ENCODE data around the gene RNF151. TPM values are rescaled to one million over a fixed set of nuclear protein-coding genes. Genes with fewer than 3 reads are reported as not detected.
A peak's percentile ranks its signal among the peaks of the same experiment; 100 is the strongest.
"Not testable (repeated sequence)": the region's sequence is repeated elsewhere in the genome, so short reads cannot be mapped to it uniquely, and the experiment has no call there.

Gene RNF151
- total RNA-seq, 1 donor from 2014 or later = not detected

DNA sequence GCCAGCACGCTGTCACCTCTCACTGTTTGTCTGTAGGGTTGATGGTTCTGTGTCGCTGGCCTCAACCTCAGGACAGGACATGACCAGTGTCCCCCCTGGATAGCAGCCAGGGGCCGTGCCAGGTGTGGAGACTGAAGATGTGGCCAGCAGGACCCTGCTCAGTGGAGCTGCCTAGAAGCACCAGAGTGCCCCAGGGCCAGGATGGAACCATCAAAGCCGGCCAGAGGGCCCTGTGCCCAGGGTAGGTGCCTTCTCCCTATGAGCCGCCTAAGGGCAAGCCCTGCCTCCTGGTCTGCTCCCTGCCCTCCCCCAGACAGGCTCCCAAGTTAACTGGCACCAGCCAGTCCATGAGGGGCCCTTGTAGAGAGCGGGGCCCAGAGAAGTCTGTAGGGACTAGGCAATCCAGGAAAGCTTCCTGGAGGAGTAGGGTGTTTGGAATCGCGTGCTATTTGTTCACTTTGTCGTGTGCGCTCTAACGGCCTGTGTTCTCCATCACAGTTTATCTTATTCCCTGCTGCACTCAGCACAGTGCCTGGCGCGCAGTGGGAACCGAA, 7.9 kb upstream of the RNF151 start:
- Histone ChIP-seq H3K4me3 (ENCODE audit: low read length in 3 of 3) (peak overlapping the region; percentile 59 to 94 (median 63)), H3K27ac (ENCODE audit: low read depth, low read length) (peak overlapping the region; percentile 82), H3K9ac (ENCODE audit: low read depth in 1 of 3, low read length in 3 of 3) (peak overlapping the region in 2 of 3 donors; percentile 69 to 98)

GRCh38 chr16:1959269-1960039, 7.2 kb upstream of the RNF151 start, which contains the start of gene NDUFB10:
Gene NDUFB10 (plus strand): TSS chr16:1959538. CDS start chr16:1959625, 87 bp downstream.
- peak within 1 kb of the TSS; percentile 82 for H3K27ac ChIP-seq (ENCODE audit: low read depth, low read length)
- peaks cover 30 to 48% (median 35%) of the 10 kb centered on the region in 3 donors for H3K4me1 ChIP-seq (ENCODE audit: control insufficient read depth in 3 of 3, insufficient read depth in 3 of 3, low read length in 3 of 3)
- H3K9ac ChIP-seq (ENCODE audit: low read depth in 1 of 3, low read length in 3 of 3) = peak within 1 kb of the TSS; percentile 95 to 98 (median 96)
- no peaks in the 10 kb centered on the region for H3K27me3 ChIP-seq (ENCODE audit: control insufficient read depth in 3 of 3, insufficient read depth in 3 of 3, low read length in 3 of 3)
- no peaks in the 10 kb centered on the region for H3K9me3 ChIP-seq (ENCODE audit: control insufficient read depth in 3 of 3, low read length in 3 of 3)
- peaks cover 26 to 31% (median 26%) of the 10 kb centered on the region in 3 donors for H3K36me3 ChIP-seq (ENCODE audit: control insufficient read depth in 3 of 3, insufficient read depth in 3 of 3, low read length in 3 of 3)
- peak within 1 kb of the TSS; percentile 80 to 94 (median 92) for H3K4me3 ChIP-seq (ENCODE audit: low read length in 3 of 3)

More for the DNA sequence above, 7.9 kb upstream of the RNF151 start:
- peaks cover 24 to 30% (median 26%) of the 10 kb centered on the region in 3 donors for H3K36me3 ChIP-seq (ENCODE audit: control insufficient read depth in 3 of 3, insufficient read depth in 3 of 3, low read length in 3 of 3)
- peaks cover 31 to 49% (median 32%) of the 10 kb centered on the region in 3 donors for H3K4me1 ChIP-seq (ENCODE audit: control insufficient read depth in 3 of 3, insufficient read depth in 3 of 3, low read length in 3 of 3)
- no peaks in the 10 kb centered on the region for H3K27me3 ChIP-seq (ENCODE audit: control insufficient read depth in 3 of 3, insufficient read depth in 3 of 3, low read length in 3 of 3)
- H3K9me3 ChIP-seq (ENCODE audit: control insufficient read depth in 3 of 3, low read length in 3 of 3) = no peaks in the 10 kb centered on the region

DNA sequence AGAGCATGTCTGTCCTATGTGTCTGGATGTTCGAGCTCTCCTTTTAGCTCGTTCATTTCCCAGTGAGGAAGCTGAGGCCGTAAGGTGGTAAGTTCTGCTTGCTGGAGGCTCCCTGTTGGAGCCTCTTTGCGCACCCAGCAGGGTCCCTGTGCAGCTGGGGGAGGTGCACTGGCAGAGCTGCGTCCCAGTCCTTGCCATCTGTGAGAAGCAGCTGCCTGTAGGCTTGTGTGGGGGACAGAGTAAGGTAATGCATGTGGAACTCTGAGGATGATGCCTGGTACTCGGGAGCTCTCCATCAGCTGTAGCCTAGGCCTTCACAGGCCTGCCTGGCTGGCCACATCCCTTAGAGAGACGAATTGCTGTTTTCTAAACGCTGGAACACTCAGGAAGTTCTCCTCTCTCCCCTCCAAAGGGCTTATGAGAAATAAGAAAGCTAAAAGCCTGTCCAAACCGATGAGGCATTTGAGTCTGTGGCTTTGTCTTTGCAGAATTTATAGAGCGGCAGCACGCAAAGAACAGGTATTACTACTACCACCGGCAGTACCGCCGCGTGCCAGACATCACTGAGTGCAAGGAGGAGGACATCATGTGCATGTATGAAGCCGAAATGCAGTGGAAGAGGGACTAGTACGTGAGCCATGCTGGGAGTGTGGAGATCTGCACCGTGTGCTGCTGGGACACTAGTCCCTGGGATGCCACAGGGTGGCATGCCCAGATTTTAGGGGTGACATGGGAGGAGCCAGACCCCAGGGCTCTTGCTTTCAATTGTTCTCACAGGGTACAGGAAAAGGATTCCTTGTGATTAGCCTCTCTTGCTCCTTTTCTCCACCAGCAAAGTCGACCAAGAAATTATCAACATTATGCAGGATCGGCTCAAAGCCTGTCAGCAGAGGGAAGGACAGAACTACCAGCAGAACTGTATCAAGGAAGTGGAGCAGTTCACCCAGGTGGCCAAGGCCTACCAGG, 5.7 kb upstream of the RNF151 start:
- H3K4me3 ChIP-seq (ENCODE audit: low read length in 3 of 3) = peak overlapping the region; percentile 80 to 94 (median 92)
- no peaks in the 10 kb centered on the region for H3K9me3 ChIP-seq (ENCODE audit: control insufficient read depth in 3 of 3, low read length in 3 of 3)
- peaks cover 26 to 33% (median 26%) of the 10 kb centered on the region in 3 donors for H3K36me3 ChIP-seq (ENCODE audit: control insufficient read depth in 3 of 3, insufficient read depth in 3 of 3, low read length in 3 of 3)
- H3K4me1 ChIP-seq (ENCODE audit: control insufficient read depth in 3 of 3, insufficient read depth in 3 of 3, low read length in 3 of 3) = peaks cover 32 to 49% (median 37%) of the 10 kb centered on the region in 3 donors
- H3K27ac ChIP-seq (ENCODE audit: low read depth, low read length) = no peak overlapping the region
- H3K9ac ChIP-seq (ENCODE audit: low read depth in 1 of 3, low read length in 3 of 3) = peak overlapping the region in 2 of 3 donors; percentile 95 to 98
- H3K27me3 ChIP-seq (ENCODE audit: control insufficient read depth in 3 of 3, insufficient read depth in 3 of 3, low read length in 3 of 3) = no peaks in the 10 kb centered on the region

GRCh38 chr16:1961651-1962067, 5.0 kb upstream of the RNF151 start:
- H3K27ac ChIP-seq (ENCODE audit: low read depth, low read length) = no peak overlapping the region

GRCh38 chr16:1962161-1963153, 4.2 kb upstream of the RNF151 start:
- not testable (repeated sequence) for H3K4me3 ChIP-seq (ENCODE audit: low read length in 3 of 3); H3K27ac ChIP-seq (ENCODE audit: low read depth, low read length); H3K27me3 ChIP-seq (ENCODE audit: control insufficient read depth in 3 of 3, insufficient read depth in 3 of 3, low read length in 3 of 3); H3K9me3 ChIP-seq (ENCODE audit: control insufficient read depth in 3 of 3, low read length in 3 of 3)
- H3K36me3 ChIP-seq (ENCODE audit: control insufficient read depth in 3 of 3, insufficient read depth in 3 of 3, low read length in 3 of 3) = peaks cover 26 to 33% (median 26%) of the 10 kb centered on the region in 3 donors
- H3K9ac ChIP-seq (ENCODE audit: low read depth in 1 of 3, low read length in 3 of 3) = peak overlapping the region in 1 of 3 donors; percentile 16
- peaks cover 33 to 60% (median 38%) of the 10 kb centered on the region in 3 donors for H3K4me1 ChIP-seq (ENCODE audit: control insufficient read depth in 3 of 3, insufficient read depth in 3 of 3, low read length in 3 of 3)

More at GRCh38 chr16:1961651-1962067, 5.0 kb upstream of the RNF151 start:
- Histone ChIP-seq H3K36me3 (ENCODE audit: control insufficient read depth in 3 of 3, insufficient read depth in 3 of 3, low read length in 3 of 3) (peaks cover 26 to 33% (median 26%) of the 10 kb centered on the region in 3 donors), H3K27me3 (ENCODE audit: control insufficient read depth in 3 of 3, insufficient read depth in 3 of 3, low read length in 3 of 3) (no peaks in the 10 kb centered on the region), H3K9ac (ENCODE audit: low read depth in 1 of 3, low read length in 3 of 3) (no peak overlapping the region), H3K9me3 (ENCODE audit: control insufficient read depth in 3 of 3, low read length in 3 of 3) (no peaks in the 10 kb centered on the region), H3K4me3 (ENCODE audit: low read length in 3 of 3) (no peak overlapping the region), H3K4me1 (ENCODE audit: control insufficient read depth in 3 of 3, insufficient read depth in 3 of 3, low read length in 3 of 3) (peaks cover 33 to 55% (median 38%) of the 10 kb centered on the region in 3 donors)

DNA sequence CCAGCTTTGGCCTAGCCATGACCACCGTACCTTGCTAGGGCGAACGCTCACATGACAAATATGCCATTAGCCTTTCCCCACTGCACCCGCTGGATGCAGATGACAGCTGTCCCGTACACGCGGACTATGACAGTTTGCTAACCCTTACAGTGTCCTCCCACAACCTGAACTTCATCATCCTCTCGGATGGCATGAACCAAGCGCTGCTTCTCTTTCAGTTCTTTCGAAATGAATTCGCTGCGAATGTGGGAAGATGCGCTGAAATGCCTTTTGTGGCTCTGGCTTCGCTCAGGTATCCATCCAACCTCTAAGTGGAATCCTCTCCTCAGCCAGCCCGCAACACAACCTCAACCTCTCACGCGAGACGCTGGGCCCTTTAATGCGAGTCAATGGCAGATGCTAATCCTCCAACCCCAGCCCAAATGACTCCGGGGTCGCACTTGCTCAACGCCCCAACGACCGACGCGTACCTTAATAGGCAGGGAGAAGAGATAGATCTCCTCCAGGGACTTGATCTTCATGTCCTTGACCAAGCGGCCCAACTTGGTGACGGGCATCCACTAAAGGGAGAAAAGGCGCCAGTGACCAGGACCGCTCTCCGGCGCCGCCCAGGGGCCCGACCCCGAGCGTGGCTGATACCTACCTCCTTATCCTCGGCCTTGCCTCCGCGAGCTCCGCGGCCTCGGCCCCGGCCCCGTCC, 2.7 kb upstream of the RNF151 start:
- Histone ChIP-seq H3K4me3 (ENCODE audit: low read length in 3 of 3) (peak overlapping the region; percentile 70 to 90 (median 81)), H3K27ac (ENCODE audit: low read depth, low read length) (peak overlapping the region; percentile 98), H3K36me3 (ENCODE audit: control insufficient read depth in 3 of 3, insufficient read depth in 3 of 3, low read length in 3 of 3) (peaks cover 26 to 33% (median 26%) of the 10 kb centered on the region in 3 donors), H3K9ac (ENCODE audit: low read depth in 1 of 3, low read length in 3 of 3) (peak overlapping the region; percentile 73 to 85 (median 84)), H3K27me3 (ENCODE audit: control insufficient read depth in 3 of 3, insufficient read depth in 3 of 3, low read length in 3 of 3) (no peaks in the 10 kb centered on the region), H3K4me1 (ENCODE audit: control insufficient read depth in 3 of 3, insufficient read depth in 3 of 3, low read length in 3 of 3) (peaks cover 33 to 56% (median 33%) of the 10 kb centered on the region in 3 donors), H3K9me3 (ENCODE audit: control insufficient read depth in 3 of 3, low read length in 3 of 3) (no peaks in the 10 kb centered on the region)

DNA sequence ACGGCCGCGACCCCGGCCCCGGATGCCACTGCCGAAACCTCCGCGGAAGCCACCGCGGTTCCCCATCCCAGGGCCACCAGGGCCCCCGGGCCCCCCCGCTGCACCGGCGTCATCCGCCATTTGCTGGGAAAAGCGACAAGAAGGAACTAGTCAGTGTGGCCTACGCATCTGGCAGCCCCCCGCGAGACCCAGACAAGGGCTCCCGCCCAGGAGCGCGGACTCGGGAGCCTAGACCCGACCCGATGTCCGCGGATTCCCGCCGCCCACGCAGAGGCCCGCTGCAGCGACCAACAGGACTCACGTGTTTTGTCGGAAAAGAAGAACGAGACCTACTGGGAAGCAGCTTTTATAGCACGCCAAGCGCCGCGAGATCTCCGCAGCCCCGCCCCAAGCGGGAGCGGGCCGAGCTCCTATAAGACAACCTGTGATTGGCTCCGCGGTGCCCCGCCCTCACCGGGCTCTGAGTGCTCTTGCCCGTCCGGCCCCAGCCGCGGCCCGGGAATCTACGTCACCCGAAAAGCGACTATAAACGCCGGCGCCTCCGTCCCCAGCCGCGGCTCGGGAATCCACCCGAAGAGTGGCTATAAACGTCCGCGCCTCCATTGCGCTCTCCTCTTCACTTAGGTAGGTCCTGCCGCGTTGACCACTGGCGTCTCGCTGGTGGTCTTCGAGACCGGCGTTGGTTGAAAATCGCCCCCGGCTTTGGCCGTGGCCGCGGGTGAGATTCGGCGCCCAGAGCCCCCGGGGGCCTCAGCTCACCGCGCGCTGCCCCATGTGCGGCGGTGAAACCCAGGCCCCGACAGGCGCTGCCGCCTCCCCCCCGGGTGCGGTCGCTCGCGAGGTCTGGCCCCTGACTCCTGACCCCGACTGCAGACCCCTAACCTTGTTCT, 1.9 kb upstream of the RNF151 start, which contains the start of gene RPS2:
Gene RPS2, minus strand, starts transcription at position 321 of the 890 bp plus-strand sequence. Its CDS starts 201 bp downstream, at position 120.
- Histone ChIP-seq H3K9ac (ENCODE audit: low read depth in 1 of 3, low read length in 3 of 3) (peak within 1 kb of the TSS; percentile 93 to 99 (median 98)), H3K36me3 (ENCODE audit: control insufficient read depth in 3 of 3, insufficient read depth in 3 of 3, low read length in 3 of 3) (peaks cover 26 to 33% (median 26%) of the 10 kb centered on the region in 3 donors), H3K27me3 (ENCODE audit: control insufficient read depth in 3 of 3, insufficient read depth in 3 of 3, low read length in 3 of 3) (no peaks in the 10 kb centered on the region), H3K27ac (ENCODE audit: low read depth, low read length) (peak within 1 kb of the TSS; percentile 98), H3K9me3 (ENCODE audit: control insufficient read depth in 3 of 3, low read length in 3 of 3) (no peaks in the 10 kb centered on the region), H3K4me3 (ENCODE audit: low read length in 3 of 3) (peak within 1 kb of the TSS; percentile 84 to 90 (median 85)), H3K4me1 (ENCODE audit: control insufficient read depth in 3 of 3, insufficient read depth in 3 of 3, low read length in 3 of 3) (peaks cover 31 to 53% (median 33%) of the 10 kb centered on the region in 3 donors)

Measured in skeletal muscle tissue (tissue), 4 donors.